Erythroblast (primary cell): ENCODE data around the gene ALG6.

ENCODE experiments used
- GATA1 ChIP-seq: IDR thresholded peaks from 2 replicates; pipeline ENCODE4 v1.6.1; 2011; ENCODE audit warnings: low read depth, mild to moderate bottlenecking, control low read depth, low read length, moderate library complexity
- POLR2A ChIP-seq: IDR thresholded peaks from 2 replicates; pipeline ENCODE4 v1.6.1; 2011; ENCODE audit warnings: mild to moderate bottlenecking, low read length

- TF ChIP-seq POLR2A = no peak
- no peak for TF ChIP-seq GATA1
Measured at GRCh38 chr1:63321785-63322113, 45.7 kb upstream of the ALG6 start.
